H1 (cell line): ENCODE measurements around the gene C4orf46. TPM values are rescaled to one million over a fixed set of nuclear protein-coding genes. Genes with fewer than 3 reads are reported as not detected.

Experiments used
- CTCF ChIA-PET: fragments of 300-600 bp; sonication (Branson Sonifier 250); formaldehyde crosslinking; loops from one replicate; lab custom pipeline; 2021; ENCODE audit not compliant: partially characterized antibody; lab: Charles Lee
- POLR2A ChIA-PET: fragments of 300-600 bp; sonication (Branson Sonifier 250); formaldehyde crosslinking; loops from one replicate; lab custom pipeline; 2021; ENCODE audit warnings: inconsistent platforms; ENCODE audit not compliant: partially characterized antibody; lab: Charles Lee
- DNase-seq, 2 experiments: peaks; one replicate each; pipeline versions ENCODE4 v3.0.0 to v3.0.0-alpha.2; 2010 to 2022; ENCODE audit warnings: low spot score in 2 of 2, low read depth in 1 of 2, mixed read lengths in 1 of 2
- FAIRE-seq: peaks from 2 replicates; lab custom pipeline; 2011; peaks lifted over from hg19 to GRCh38; lab: Jason Lieb, UNC
- H2AFZ ChIP-seq: 2 replicates; pipeline ENCODE4 v1.8.1; 2012; ENCODE audit warnings: low read length, inconsistent platforms
- H2AK5ac ChIP-seq: 2 replicates; pipeline ENCODE4 v1.6.1; 2013; ENCODE audit warnings: low read depth, low read length
- H2BK120ac ChIP-seq: replicated peaks from 2 replicates; pipeline ENCODE3; 2013; ENCODE audit warnings: low read depth, low read length, inconsistent platforms
- H2BK12ac ChIP-seq: 2 replicates; pipeline ENCODE4 v1.6.1; 2013; ENCODE audit warnings: low read depth, low read length
- H2BK15ac ChIP-seq: 2 replicates; pipeline ENCODE4 v1.6.1; 2013; ENCODE audit warnings: low read length
- H2BK20ac ChIP-seq: 2 replicates; pipeline ENCODE4 v1.6.1; 2013; ENCODE audit warnings: low read length
- H2BK5ac ChIP-seq: 2 replicates; pipeline ENCODE4 v1.6.1; 2013; ENCODE audit warnings: low read depth, low read length
- H3K14ac ChIP-seq: 2 replicates; pipeline ENCODE4 v1.6.1; 2013; ENCODE audit warnings: inconsistent platforms; ENCODE audit not compliant: insufficient read length
- H3K18ac ChIP-seq: 2 replicates; pipeline ENCODE4 v1.6.1; 2013; ENCODE audit warnings: low read length; ENCODE audit errors: extremely low read depth
- H3K23ac ChIP-seq: 2 replicates; pipeline ENCODE4 v1.6.1; 2013; ENCODE audit warnings: inconsistent platforms; ENCODE audit not compliant: insufficient read length
- H3K23me2 ChIP-seq: 2 replicates; pipeline ENCODE4 v1.6.1; 2013; ENCODE audit warnings: low read depth, low read length
- H3K27ac ChIP-seq: 2 replicates; pipeline ENCODE4 v1.6.1; 2011; ENCODE audit warnings: low read depth, low read length, inconsistent platforms
- H3K27me3 ChIP-seq, 4 experiments: replicated peaks in 1 of 4; 1 replicate in 1 of 4; 2 replicates in 3 of 4; pipeline versions ENCODE4 v1.6.1 to v1.8.1; 2011 to 2013; ENCODE audit warnings: low read length in 3 of 4, mild to moderate bottlenecking in 3 of 4, inconsistent platforms in 2 of 4, mixed read lengths in 2 of 4, moderate library complexity in 1 of 4; ENCODE audit not compliant: control insufficient read depth in 3 of 4, insufficient read depth in 3 of 4; ENCODE audit errors: extremely low read depth in 1 of 4
- H3K36me3 ChIP-seq, 4 experiments: 2 replicates each; pipeline versions ENCODE4 v1.6.1 to v1.8.1; 2011 to 2013; ENCODE audit warnings: mild to moderate bottlenecking in 4 of 4, low read length in 3 of 4, moderate library complexity in 2 of 4, control low read depth in 1 of 4, inconsistent platforms in 1 of 4; ENCODE audit not compliant: insufficient read depth in 4 of 4, control insufficient read depth in 2 of 4
- H3K4ac ChIP-seq: replicated peaks from 2 replicates; pipeline ENCODE3; 2013; ENCODE audit warnings: low read length, low read depth, mixed read lengths, inconsistent platforms; ENCODE audit not compliant: insufficient read length
- H3K4me1 ChIP-seq, 4 experiments: replicated peaks in 1 of 4; 1 replicate in 1 of 4; 2 replicates in 3 of 4; pipeline versions ENCODE4 v1.6.1 to v1.8.1; 2011 to 2013; ENCODE audit warnings: low read length in 3 of 4, inconsistent platforms in 2 of 4, mixed read lengths in 1 of 4; ENCODE audit not compliant: insufficient read depth in 4 of 4, control insufficient read depth in 3 of 4
- H3K4me2 ChIP-seq, 2 experiments: 2 replicates each; pipeline versions ENCODE4 v1.6.1 to v1.8.1; 2011 to 2013; ENCODE audit warnings: low read depth in 2 of 2, low read length in 2 of 2, control low read depth in 1 of 2, inconsistent platforms in 1 of 2, mild to moderate bottlenecking in 1 of 2; ENCODE audit not compliant: insufficient read depth in 1 of 2
- H3K4me3 ChIP-seq, 4 experiments: fragments of 200-600, 300-600 bp in 1 of 4; sonication (generic), shearing (Covaris generic), sonication (Bioruptor Twin) in 1 of 4; 2 replicates each; pipeline versions ENCODE4 v1.5.1 to v1.8.1; 2011 to 2016; ENCODE audit warnings: low read length in 4 of 4, low read depth in 3 of 4, control low read depth in 2 of 4, inconsistent platforms in 2 of 4, mild to moderate bottlenecking in 2 of 4, mixed read lengths in 1 of 4, moderate library complexity in 1 of 4; ENCODE audit not compliant: insufficient read depth in 2 of 4; ENCODE audit errors: extremely low read depth in 1 of 4
- H3K56ac ChIP-seq: replicated peaks from 2 replicates; pipeline ENCODE3; 2013; ENCODE audit warnings: low read depth, mild to moderate bottlenecking, mixed read lengths, low read length, inconsistent platforms; ENCODE audit not compliant: insufficient read length
- H3K79me1 ChIP-seq: 2 replicates; pipeline ENCODE4 v1.6.1; 2013; ENCODE audit warnings: low read depth, low read length, control low read depth
- H3K79me2 ChIP-seq, 2 experiments: 2 replicates each; pipeline versions ENCODE4 v1.6.1 to v1.8.1; 2012 to 2013; ENCODE audit warnings: low read length in 2 of 2, mild to moderate bottlenecking in 2 of 2, inconsistent platforms in 1 of 2; ENCODE audit not compliant: insufficient read depth in 2 of 2, control insufficient read depth in 1 of 2
- H3K9ac ChIP-seq, 4 experiments: replicated peaks in 1 of 4; 1 replicate in 1 of 4; 2 replicates in 3 of 4; pipeline versions ENCODE4 v1.6.1 to v1.8.1; 2011 to 2013; ENCODE audit warnings: low read depth in 3 of 4, low read length in 3 of 4, control low read depth in 2 of 4, mild to moderate bottlenecking in 2 of 4, moderate library complexity in 2 of 4, inconsistent platforms in 1 of 4; ENCODE audit errors: extremely low read depth in 1 of 4
- H3K9me3 ChIP-seq, 2 experiments: 2 replicates each; pipeline versions ENCODE4 v1.6.1 to v1.8.1; 2012 to 2013; ENCODE audit warnings: mild to moderate bottlenecking in 2 of 2, moderate library complexity in 2 of 2, control low read depth in 1 of 2, inconsistent platforms in 1 of 2, low read depth in 1 of 2, low read length in 1 of 2, mixed read lengths in 1 of 2; ENCODE audit not compliant: insufficient read depth in 2 of 2
- H4K20me1 ChIP-seq, 2 experiments: replicated peaks in 1 of 2; 2 replicates each; pipeline versions ENCODE3 to v1.8.1; 2011 to 2013; ENCODE audit warnings: inconsistent platforms in 2 of 2, low read length in 2 of 2, mild to moderate bottlenecking in 1 of 2; ENCODE audit not compliant: insufficient read depth in 2 of 2, control insufficient read depth in 1 of 2
- H4K5ac ChIP-seq: 2 replicates; pipeline ENCODE4 v1.6.1; 2013; ENCODE audit warnings: low read length, low read depth, mixed read lengths, inconsistent platforms; ENCODE audit not compliant: insufficient read length
- H4K8ac ChIP-seq: 2 replicates; pipeline ENCODE4 v1.8.0; 2013; ENCODE audit warnings: mild to moderate bottlenecking, moderate library complexity, low read length, inconsistent platforms; ENCODE audit not compliant: insufficient read depth; ENCODE audit errors: extremely low read depth
- H4K91ac ChIP-seq: replicated peaks from 2 replicates; pipeline ENCODE3; 2013; ENCODE audit warnings: low read length, mixed read lengths, inconsistent platforms; ENCODE audit not compliant: insufficient read length
- BACH1 ChIP-seq: IDR thresholded peaks from 2 replicates; pipeline ENCODE4 v1.6.1; 2012; ENCODE audit warnings: low read length, improper control_type of control experiment
- CEBPB ChIP-seq: IDR thresholded peaks from 2 replicates; pipeline ENCODE4 v1.6.1; 2012; ENCODE audit warnings: low read depth, low read length
- CHD2 ChIP-seq: IDR thresholded peaks from 2 replicates; pipeline ENCODE4 v1.6.1; 2012; ENCODE audit warnings: low read length, improper control_type of control experiment
- CTCF ChIP-seq, 3 experiments: IDR thresholded peaks; 1 replicate in 2 of 3; 2 replicates in 1 of 3; pipeline versions ENCODE4 v1.5.1 to v1.6.1; 2011; ENCODE audit warnings: low read length in 3 of 3, mild to moderate bottlenecking in 3 of 3, inconsistent platforms in 2 of 3, low read depth in 1 of 3, moderate library complexity in 1 of 3; ENCODE audit not compliant: insufficient read depth in 1 of 3; ENCODE audit errors: control extremely low read depth in 1 of 3
- MAFK ChIP-seq: IDR thresholded peaks from 2 replicates; pipeline ENCODE4 v1.6.1; 2012; ENCODE audit warnings: low read depth, mild to moderate bottlenecking, improper control_type of control experiment, low read length
- POU5F1 ChIP-seq: IDR thresholded peaks from 2 replicates; pipeline ENCODE4 v1.6.1; 2011; ENCODE audit warnings: low read depth, mild to moderate bottlenecking, low read length, moderate library complexity
- RAD21 ChIP-seq, 2 experiments: IDR thresholded peaks in 1 of 2; conservative IDR thresholded peaks in 1 of 2; 2 replicates each; pipeline ENCODE4 v1.6.1; 2011; ENCODE audit warnings: low read depth in 2 of 2, low read length in 2 of 2, improper control_type of control experiment in 1 of 2, inconsistent platforms in 1 of 2, mild to moderate bottlenecking in 1 of 2, moderate library complexity in 1 of 2
- SIX5 ChIP-seq: IDR thresholded peaks from 2 replicates; pipeline ENCODE4 v1.6.1; 2011; ENCODE audit warnings: mild to moderate bottlenecking, low read depth, low read length
- SP4 ChIP-seq: IDR thresholded peaks from 2 replicates; pipeline ENCODE4 v1.6.1; 2012; ENCODE audit warnings: low read length, inconsistent platforms
- TCF12 ChIP-seq: IDR thresholded peaks from 2 replicates; pipeline ENCODE4 v1.6.1; 2011; ENCODE audit warnings: low read depth, mild to moderate bottlenecking, low read length
- YY1 ChIP-seq: IDR thresholded peaks from 2 replicates; pipeline ENCODE4 v1.6.1; 2011; ENCODE audit warnings: low read depth, mild to moderate bottlenecking, low read length
- WGBS, 2 experiments: shearing (Covaris generic) in 1 of 2; methylation state at CpG; one replicate each; pipeline versions ENCODE4 v1.1.6 to v1.1.7; 2013 to 2015; ENCODE audit warnings: low lambda C conversion rate in 2 of 2, mixed read lengths in 2 of 2, inconsistent platforms in 1 of 2, low coverage in 1 of 2, missing lambda C conversion rate in 1 of 2; ENCODE audit not compliant: insufficient replicate concordance in 2 of 2, insufficient coverage in 1 of 2, insufficient read length in 1 of 2; ENCODE audit errors: extremely low coverage in 1 of 2, missing lambda C conversion rate in 1 of 2; 5-methylcytosine and 5-hydroxymethylcytosine counted together
- polyA plus RNA-seq, 7 experiments: library from polyadenylated mRNA; depleted of rRNA in 3 of 7; stranded (reverse) in 5 of 7; unstranded in 2 of 7; fragments of >200 nt in 5 of 7; fragments of 200-250 nt in 2 of 7; gene quantifications; 1 replicate in 5 of 7; 2 replicates in 1 of 7; 4 replicates in 1 of 7; pipeline versions ENCODE4 v1.2.1 to v1.2.3, GENCODE V29; 2011 to 2013; ENCODE audit warnings: missing spikeins in 2 of 7, mixed read lengths in 2 of 7
- total RNA-seq: library from RNA; stranded (reverse); fragmentation: NEBNext Ultra II Directional; extraction: Animal tissue kit (Norgen Biotek cat#: 25700); gene quantifications from 2 replicates; pipeline ENCODE4 v1.2.1, GENCODE V29; 2021

The C4orf46 gene
- total and polyA plus RNA-seq, 2 of the 8 experiments (the other 6 are each of a cell fraction or from before 2014, with no cell fraction given), result 19.8 to 28.6 TPM

- peak; percentile 98 for FAIRE-seq
- Histone ChIP-seq H3K4me1 (no peaks in the 10 kb centered on the region), H3K14ac (no peak overlapping the region), H3K79me1 (no peaks in the 10 kb centered on the region), H3K56ac (no peak overlapping the region), H3K18ac (no peak overlapping the region), H3K36me3 (no peaks in the 10 kb centered on the region), H2AK5ac (no peak overlapping the region), H4K8ac (no peak overlapping the region), H3K27ac (no peak overlapping the region), H2BK120ac (no peak overlapping the region), H3K79me2 (no peaks in the 10 kb centered on the region), H2BK12ac (no peak overlapping the region), H3K4me3 (no peak overlapping the region), H2AFZ (no peak overlapping the region), H4K5ac (no peak overlapping the region), H3K4ac (no peak overlapping the region), H3K23ac (no peak overlapping the region), H4K91ac (no peak overlapping the region), H2BK20ac (no peak overlapping the region), H3K4me2 (no peak overlapping the region), H4K20me1 (no peaks in the 10 kb centered on the region), H3K9me3 (no peaks in the 10 kb centered on the region), H3K27me3 (no peaks in the 10 kb centered on the region), H3K23me2 (no peaks in the 10 kb centered on the region), H2BK5ac (no peak overlapping the region), H2BK15ac (no peak overlapping the region), H3K9ac (no peak overlapping the region)
- WGBS, 2 experiments, result 45% methylated on average over 3 of the region's 3 CpGs; no CpG with 5 or more reads in 1 of the 2 experiments
- TF ChIP-seq TCF12 (no peak), BACH1 (no peak), RAD21 (IDR thresholded peaks at IDR 0.05 in 1 of 2, conservative IDR thresholded peaks at IDR 0.05 in 1 of 2; ENCODE audit: low read depth in 2 of 2, low read length in 2 of 2) (peak; percentile 95 to 96), CTCF (IDR thresholded peaks at IDR 0.05; ENCODE audit: control extremely low read depth in 1 of 3, insufficient read depth in 1 of 3, low read depth in 1 of 3, low read length in 3 of 3) (peak in 2 of 3 experiments; percentile 73 to 81; a peak in 3 of 4 replicates), YY1 (no peak), POU5F1 (no peak), SP4 (no peak), SIX5 (no peak), MAFK (no peak), CEBPB (no peak), CHD2 (no peak)
- no peak for DNase-seq
- CTCF ChIA-PET, result interaction anchor here (0.5 to 4.0 kb wide), 28 partner anchors 10 to 1677 kb away, joined by 3 to 27 read pairs (median 4); no protein-coding TSS in a partner anchor
- POLR2A ChIA-PET, result no interaction called here
Measured at GRCh38 chr4:158624889-158625478, 46.7 kb downstream of the C4orf46 start.
